Body of pancreas (tissue), 4 donors: ENCODE results near the gene KLK10.

Source experiments
- POLR2A ChIP-seq, 3 donors: fragments of 450-650 bp; IDR thresholded peaks; one replicate each; pipeline ENCODE4 v1.6.1; 2016; ENCODE audit warnings: antibody characterized with exemption in 3 of 3, mild to moderate bottlenecking in 2 of 3
- TF ChIP-seq, protein P1 (sequence below), 7 experiments: fragments of 450-650 bp in 4 of 7; fragments of 200-600 bp in 3 of 7; sonication (generic) in 3 of 7; IDR thresholded peaks; one replicate each; pipeline ENCODE4 v1.5.1; 2016 to 2019; ENCODE audit warnings: antibody characterized with exemption in 7 of 7

DNA sequence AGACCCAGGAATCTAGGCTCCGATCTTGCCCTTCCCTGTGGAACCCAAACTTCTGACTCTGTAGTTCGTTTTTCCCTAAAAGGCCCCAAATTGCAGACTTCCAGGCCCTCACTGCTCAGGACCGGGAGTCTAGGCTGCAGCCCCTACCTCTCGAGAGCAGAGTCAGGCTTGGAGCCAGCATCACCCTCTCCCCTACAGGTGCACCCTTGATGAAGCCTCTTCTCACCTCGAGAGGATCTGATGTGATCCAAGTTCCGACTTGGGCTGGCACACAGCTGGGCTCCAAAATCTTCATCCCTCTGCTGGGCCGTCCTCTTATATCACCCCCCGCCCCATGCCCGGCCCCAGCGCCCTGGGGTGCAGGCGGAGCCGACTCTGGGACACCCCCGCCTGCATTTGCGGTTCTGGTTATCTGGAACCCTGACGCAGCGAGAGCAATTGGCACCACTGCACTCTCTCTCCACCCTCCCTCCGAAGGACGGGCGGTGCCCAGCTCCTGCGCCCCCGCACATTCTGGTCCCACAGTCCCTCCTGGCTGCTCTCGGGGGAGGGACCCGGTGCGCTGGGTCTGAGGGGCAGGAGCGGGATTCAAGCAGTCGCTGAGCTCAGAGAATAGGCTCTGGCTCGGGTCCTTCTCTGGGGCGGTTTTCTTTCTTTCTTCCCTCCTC, 35.8 kb downstream of the KLK10 start, which contains the start of gene KLK7:
- TF ChIP-seq, protein P1, sequence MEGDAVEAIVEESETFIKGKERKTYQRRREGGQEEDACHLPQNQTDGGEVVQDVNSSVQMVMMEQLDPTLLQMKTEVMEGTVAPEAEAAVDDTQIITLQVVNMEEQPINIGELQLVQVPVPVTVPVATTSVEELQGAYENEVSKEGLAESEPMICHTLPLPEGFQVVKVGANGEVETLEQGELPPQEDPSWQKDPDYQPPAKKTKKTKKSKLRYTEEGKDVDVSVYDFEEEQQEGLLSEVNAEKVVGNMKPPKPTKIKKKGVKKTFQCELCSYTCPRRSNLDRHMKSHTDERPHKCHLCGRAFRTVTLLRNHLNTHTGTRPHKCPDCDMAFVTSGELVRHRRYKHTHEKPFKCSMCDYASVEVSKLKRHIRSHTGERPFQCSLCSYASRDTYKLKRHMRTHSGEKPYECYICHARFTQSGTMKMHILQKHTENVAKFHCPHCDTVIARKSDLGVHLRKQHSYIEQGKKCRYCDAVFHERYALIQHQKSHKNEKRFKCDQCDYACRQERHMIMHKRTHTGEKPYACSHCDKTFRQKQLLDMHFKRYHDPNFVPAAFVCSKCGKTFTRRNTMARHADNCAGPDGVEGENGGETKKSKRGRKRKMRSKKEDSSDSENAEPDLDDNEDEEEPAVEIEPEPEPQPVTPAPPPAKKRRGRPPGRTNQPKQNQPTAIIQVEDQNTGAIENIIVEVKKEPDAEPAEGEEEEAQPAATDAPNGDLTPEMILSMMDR (IDR thresholded peaks at IDR 0.05) = no peak
- TF ChIP-seq POLR2A (IDR thresholded peaks at IDR 0.05) = no peak
